ENCODE data around the gene ZDHHC21. TPM values are rescaled to one million over a fixed set of nuclear protein-coding genes. Genes with fewer than 3 reads are reported as not detected.
"Not testable (repeated sequence)": the region's sequence is repeated elsewhere in the genome, so short reads cannot be mapped to it uniquely, and the experiment has no call there.

ZDHHC21 gene
- total RNA-seq, 2 experiments from 2014 or later, result 7.0 to 7.9 TPM

- ChIA-PET POLR2A (no interaction called here), CTCF (no interaction called here)
- no peak for DNase-seq
- Mint-ChIP-seq H3K4me3 (no peak overlapping the region), H3K9me3 (no peaks in the 10 kb centered on the region), H3K4me1 (peaks cover 2% of the 10 kb centered on the region), H3K36me3 (ENCODE audit: low read depth) (peaks cover 9% of the 10 kb centered on the region), H3K27me3 (no peaks in the 10 kb centered on the region), H3K27ac (no peak overlapping the region)
Measured at GRCh38 chr9:14670718-14671117, 22.5 kb downstream of the ZDHHC21 start.

GRCh38 chr9:14664022-14664421 lies 29.2 kb downstream of the ZDHHC21 start:
- H3K4me1 Mint-ChIP-seq; H3K36me3 Mint-ChIP-seq (ENCODE audit: low read depth); H3K9me3 Mint-ChIP-seq; DNase-seq; CTCF ChIA-PET; POLR2A ChIA-PET; H3K4me3 Mint-ChIP-seq; H3K27ac Mint-ChIP-seq; H3K27me3 Mint-ChIP-seq: not testable (repeated sequence)

GRCh38 chr9:14662060-14662453 lies 31.2 kb downstream of the ZDHHC21 start:
- ChIA-PET POLR2A (no interaction called here), CTCF (no interaction called here)
- Mint-ChIP-seq H3K27ac (no peak overlapping the region), H3K4me1 (no peaks in the 10 kb centered on the region), H3K27me3 (no peaks in the 10 kb centered on the region), H3K9me3 (no peaks in the 10 kb centered on the region), H3K36me3 (ENCODE audit: low read depth) (peaks cover 8% of the 10 kb centered on the region), H3K4me3 (no peak overlapping the region)
- DNase-seq, result no peak

- ChIA-PET POLR2A (no interaction called here), CTCF (no interaction called here)
- no peak overlapping the region for H3K4me3 Mint-ChIP-seq
- no peak for DNase-seq
- H3K4me1 Mint-ChIP-seq, result no peaks in the 10 kb centered on the region
- H3K9me3 Mint-ChIP-seq, result no peaks in the 10 kb centered on the region
- no peak overlapping the region for H3K27ac Mint-ChIP-seq
- H3K36me3 Mint-ChIP-seq (ENCODE audit: low read depth), result peaks cover 12% of the 10 kb centered on the region
- H3K27me3 Mint-ChIP-seq, result no peaks in the 10 kb centered on the region
Measured at GRCh38 chr9:14661421-14662059, 31.7 kb downstream of the ZDHHC21 start.

GRCh38 chr9:14660721-14661120 lies 32.5 kb downstream of the ZDHHC21 start:
- Mint-ChIP-seq H3K27ac (no peak overlapping the region), H3K4me3 (no peak overlapping the region), H3K27me3 (no peaks in the 10 kb centered on the region), H3K4me1 (no peaks in the 10 kb centered on the region), H3K36me3 (ENCODE audit: low read depth) (peaks cover 13% of the 10 kb centered on the region), H3K9me3 (peaks cover 1% of the 10 kb centered on the region)
- POLR2A ChIA-PET, result no interaction called here
- CTCF ChIA-PET, result no interaction called here
- no peak for DNase-seq

- ChIA-PET POLR2A (no interaction called here), CTCF (no interaction called here)
- Mint-ChIP-seq H3K4me1 (no peaks in the 10 kb centered on the region), H3K9me3 (peaks cover 13% of the 10 kb centered on the region), H3K36me3 (ENCODE audit: low read depth) (peaks cover 34% of the 10 kb centered on the region), H3K27me3 (no peaks in the 10 kb centered on the region), H3K4me3 (no peak overlapping the region), H3K27ac (no peak overlapping the region)
- no peak for DNase-seq
Measured at GRCh38 chr9:14654932-14655331, 38.3 kb downstream of the ZDHHC21 start.

GRCh38 chr9:14653511-14653910 lies 39.7 kb downstream of the ZDHHC21 start:
- Mint-ChIP-seq H3K27ac (no peak overlapping the region), H3K4me1 (no peaks in the 10 kb centered on the region), H3K36me3 (ENCODE audit: low read depth) (peaks cover 28% of the 10 kb centered on the region), H3K4me3 (no peak overlapping the region), H3K9me3 (peaks cover 13% of the 10 kb centered on the region), H3K27me3 (no peaks in the 10 kb centered on the region)
- no peak for DNase-seq
- CTCF ChIA-PET, result no interaction called here
- POLR2A ChIA-PET, result no interaction called here

GRCh38 chr9:14652729-14653377 lies 40.4 kb downstream of the ZDHHC21 start:
- CTCF ChIA-PET, result interaction anchor here (0.5 to 1.0 kb wide), 2 partner anchors 57 to 296 kb away, joined by 3 read pairs; no protein-coding TSS in a partner anchor
- H3K9me3 Mint-ChIP-seq, result peaks cover 13% of the 10 kb centered on the region
- no peak overlapping the region for H3K4me3 Mint-ChIP-seq
- POLR2A ChIA-PET, result no interaction called here
- peaks cover 25% of the 10 kb centered on the region for H3K36me3 Mint-ChIP-seq (ENCODE audit: low read depth)
- DNase-seq, result no peak
- no peaks in the 10 kb centered on the region for H3K27me3 Mint-ChIP-seq
- H3K4me1 Mint-ChIP-seq, result no peaks in the 10 kb centered on the region
- H3K27ac Mint-ChIP-seq, result no peak overlapping the region

- Mint-ChIP-seq H3K9me3 (peaks cover 11% of the 10 kb centered on the region), H3K4me3 (no peak overlapping the region), H3K36me3 (ENCODE audit: low read depth) (peaks cover 20% of the 10 kb centered on the region), H3K27me3 (no peaks in the 10 kb centered on the region), H3K4me1 (peaks cover 2% of the 10 kb centered on the region), H3K27ac (no peak overlapping the region)
- ChIA-PET CTCF (no interaction called here), POLR2A (no interaction called here)
- DNase-seq, result no peak
Measured at GRCh38 chr9:14650596-14650995, 42.6 kb downstream of the ZDHHC21 start.

- no peak overlapping the region for H3K4me3 Mint-ChIP-seq
- H3K4me1 Mint-ChIP-seq, result peaks cover 2% of the 10 kb centered on the region
- ChIA-PET CTCF (no interaction called here), POLR2A (no interaction called here)
- no peak overlapping the region for H3K27ac Mint-ChIP-seq
- no peaks in the 10 kb centered on the region for H3K27me3 Mint-ChIP-seq
- H3K36me3 Mint-ChIP-seq (ENCODE audit: low read depth), result no peaks in the 10 kb centered on the region
- no peaks in the 10 kb centered on the region for H3K9me3 Mint-ChIP-seq
- no peak for DNase-seq
Measured at GRCh38 chr9:14645648-14646047, 47.6 kb downstream of the ZDHHC21 start.

GRCh38 chr9:14640967-14641366 lies 52.3 kb downstream of the ZDHHC21 start:
- no peaks in the 10 kb centered on the region for H3K27me3 Mint-ChIP-seq
- peaks cover 7% of the 10 kb centered on the region for H3K36me3 Mint-ChIP-seq (ENCODE audit: low read depth)
- no peaks in the 10 kb centered on the region for H3K4me1 Mint-ChIP-seq
- ChIA-PET CTCF (no interaction called here), POLR2A (no interaction called here)
- no peak overlapping the region for H3K27ac Mint-ChIP-seq
- no peak for DNase-seq
- no peak overlapping the region for H3K4me3 Mint-ChIP-seq
- H3K9me3 Mint-ChIP-seq, result no peaks in the 10 kb centered on the region

- ChIA-PET CTCF (no interaction called here), POLR2A (interaction anchor here (0.7 kb wide), 1 partner anchor 79 kb away, joined by 3 read pairs; no protein-coding TSS in a partner anchor)
- no peak overlapping the region for H3K4me3 Mint-ChIP-seq
- no peaks in the 10 kb centered on the region for H3K27me3 Mint-ChIP-seq
- H3K9me3 Mint-ChIP-seq, result no peaks in the 10 kb centered on the region
- peaks cover 7% of the 10 kb centered on the region for H3K36me3 Mint-ChIP-seq (ENCODE audit: low read depth)
- no peaks in the 10 kb centered on the region for H3K4me1 Mint-ChIP-seq
- DNase-seq, result no peak
- no peak overlapping the region for H3K27ac Mint-ChIP-seq
Measured at GRCh38 chr9:14640294-14640693, 52.9 kb downstream of the ZDHHC21 start.

- no peak for DNase-seq
- ChIA-PET CTCF (no interaction called here), POLR2A (no interaction called here)
- H3K36me3 Mint-ChIP-seq (ENCODE audit: low read depth), result peaks cover 14% of the 10 kb centered on the region
- H3K9me3 Mint-ChIP-seq, result no peaks in the 10 kb centered on the region
- no peaks in the 10 kb centered on the region for H3K27me3 Mint-ChIP-seq
- H3K27ac Mint-ChIP-seq, result no peak overlapping the region
- H3K4me3 Mint-ChIP-seq, result no peak overlapping the region
- H3K4me1 Mint-ChIP-seq, result no peaks in the 10 kb centered on the region
Measured at GRCh38 chr9:14633906-14634565, 59.2 kb downstream of the ZDHHC21 start.

- no peak overlapping the region for H3K27ac Mint-ChIP-seq
- H3K36me3 Mint-ChIP-seq (ENCODE audit: low read depth), result peaks cover 14% of the 10 kb centered on the region
- no peaks in the 10 kb centered on the region for H3K9me3 Mint-ChIP-seq
- no peak overlapping the region for H3K4me3 Mint-ChIP-seq
- no peak for DNase-seq
- no peaks in the 10 kb centered on the region for H3K4me1 Mint-ChIP-seq
- no peaks in the 10 kb centered on the region for H3K27me3 Mint-ChIP-seq
- POLR2A ChIA-PET, result no interaction called here
- CTCF ChIA-PET, result no interaction called here
Measured at GRCh38 chr9:14633148-14633547, 60.1 kb downstream of the ZDHHC21 start.
